GM21515 (cell line): ENCODE results near the gene ZMIZ1.

Experiments
- ATAC-seq: cut with Tn5 transposase; IDR thresholded peaks from one replicate; pipeline ENCODE4 v1.9.1; 2021; ENCODE audit not compliant: unreplicated experiment

ZMIZ1 gene

GRCh38 chr10:79068562-79069324 lies at the start of gene ZMIZ1:
TSS of gene ZMIZ1 (plus strand) at chr10:79068966. CDS start at chr10:79201633, 132,667 bp downstream.
- peak; percentile 65 for ATAC-seq

GRCh38 chr10:79019441-79020014 lies 49.2 kb upstream of the ZMIZ1 start:
- no peak for ATAC-seq

GRCh38 chr10:79020015-79020491 lies 48.7 kb upstream of the ZMIZ1 start:
- no peak for ATAC-seq

GRCh38 chr10:79020605-79021004 lies 48.2 kb upstream of the ZMIZ1 start:
- ATAC-seq = no peak

- ATAC-seq = no peak
These were observed 47.3 kb upstream of the ZMIZ1 start for GRCh38 chr10:79021331-79021907.

- ATAC-seq = no peak
These were observed 46.7 kb upstream of the ZMIZ1 start for GRCh38 chr10:79021948-79022499.

GRCh38 chr10:79022565-79023230 lies 46.1 kb upstream of the ZMIZ1 start:
- ATAC-seq = no peak

GRCh38 chr10:79023240-79024162 lies 45.3 kb upstream of the ZMIZ1 start:
- peak; percentile 72 for ATAC-seq

- no peak for ATAC-seq
These were observed 44.5 kb upstream of the ZMIZ1 start for GRCh38 chr10:79024296-79024695.

- no peak for ATAC-seq
These were observed 44.0 kb upstream of the ZMIZ1 start for GRCh38 chr10:79024720-79025198.

- ATAC-seq = no peak
These were observed 43.5 kb upstream of the ZMIZ1 start for GRCh38 chr10:79025199-79025832.

- ATAC-seq = no peak
These were observed 42.4 kb upstream of the ZMIZ1 start for GRCh38 chr10:79026341-79026761.

GRCh38 chr10:79026806-79027146 lies 42.0 kb upstream of the ZMIZ1 start:
- no peak for ATAC-seq

GRCh38 chr10:79027147-79028055 lies 41.4 kb upstream of the ZMIZ1 start:
- ATAC-seq = no peak

- no peak for ATAC-seq
These were observed 40.7 kb upstream of the ZMIZ1 start for GRCh38 chr10:79028056-79028430.

- ATAC-seq = no peak
These were observed 40.2 kb upstream of the ZMIZ1 start for GRCh38 chr10:79028451-79029010.

- no peak for ATAC-seq
These were observed 39.0 kb upstream of the ZMIZ1 start for GRCh38 chr10:79029478-79030390.
